Neural cell (in vitro differentiated cells): ENCODE results near the gene SOCS4. TPM values are rescaled to one million over a fixed set of nuclear protein-coding genes. Genes with fewer than 3 reads are reported as not detected.

Experiments used
- polyA plus RNA-seq: library from polyadenylated mRNA; depleted of rRNA; stranded (reverse); fragments of >200 nt; gene quantifications from 2 replicates; pipeline ENCODE4 v1.2.3, GENCODE V29; 2014

SOCS4 gene
- polyA plus RNA-seq, 1 donor from 2014 or later: 27.3 TPM

Other genes with a start within 250 kb of the SOCS4 start
- 4.9 and 5.0 TPM in 2 replicates for gene GCH1, start 124.4 kb upstream of the SOCS4 start, polyA plus RNA-seq
- 8.0 and 8.1 TPM in 2 replicates for gene WDHD1, start 137 bp upstream of the SOCS4 start, polyA plus RNA-seq
- 35.4 and 37.6 TPM in 2 replicates for gene MAPK1IP1L, start 24.4 kb downstream of the SOCS4 start, polyA plus RNA-seq
- gene LGALS3, start 102.0 kb downstream of the SOCS4 start, polyA plus RNA-seq: 0.12 TPM in 1 of 2 replicates, not detected in the other
- gene DLGAP5, start 164.3 kb downstream of the SOCS4 start, polyA plus RNA-seq: 1.9 and 2.0 TPM in 2 replicates
- 29.9 and 34.2 TPM in 2 replicates for gene FBXO34, start 244.2 kb downstream of the SOCS4 start, polyA plus RNA-seq